ENCODE results near the gene FST.
A peak's percentile ranks its signal among the peaks of the same experiment; 100 is the strongest.

Gene FST

GRCh38 chr5:53481887-53482716 lies 1.7 kb downstream of the FST start:
- H3K27me3 ChIP-seq (ENCODE audit: low read length) = no peaks in the 10 kb centered on the region
- no peaks in the 10 kb centered on the region for H3K9me2 ChIP-seq (replicated peaks; ENCODE audit: insufficient read depth, low read length)
- H3F3A ChIP-seq (ENCODE audit: insufficient read depth) = peaks cover 14% of the 10 kb centered on the region
- no peaks in the 10 kb centered on the region for H3K9me3 ChIP-seq (ENCODE audit: insufficient read depth, low read length)
- H3K4me2 ChIP-seq (ENCODE audit: low read depth, low read length, poor library complexity, severe bottlenecking) = peak overlapping the region; percentile 78
- peak overlapping the region; percentile 71 for H3K27ac ChIP-seq (ENCODE audit: low read depth, low read length)
- H3K79me2 ChIP-seq (ENCODE audit: insufficient read depth, low read length) = no peaks in the 10 kb centered on the region
- no peaks in the 10 kb centered on the region for H4K20me1 ChIP-seq (ENCODE audit: low read depth, low read length)
- peak overlapping the region; percentile 61 for H3K9ac ChIP-seq (ENCODE audit: low read length)
- no peak for TF ChIP-seq EZH2phosphoT487 (conservative IDR thresholded peaks at IDR 0.05; ENCODE audit: low read length)
- TF ChIP-seq CTCF (IDR thresholded peaks at IDR 0.05; ENCODE audit: insufficient read depth, low read length, poor library complexity, severe bottlenecking) = no peak
- H3K36me3 ChIP-seq (ENCODE audit: low read length) = no peaks in the 10 kb centered on the region
- peak overlapping the region; percentile 54 for H3K4me3 ChIP-seq (ENCODE audit: insufficient read depth, low read length, poor library complexity, severe bottlenecking)
- H2AFZ ChIP-seq (ENCODE audit: low read depth, low read length, severe bottlenecking) = peak overlapping the region; percentile 97

- peak overlapping the region; percentile 61 for H3K9ac ChIP-seq (ENCODE audit: low read length)
Measured at GRCh38 chr5:53482717-53483638, 2.5 kb downstream of the FST start.

GRCh38 chr5:53487436-53487835 lies 7.0 kb downstream of the FST start:
- no peak overlapping the region for H3K4me2 ChIP-seq (ENCODE audit: low read depth, low read length, poor library complexity, severe bottlenecking)
- no peak overlapping the region for H2AFZ ChIP-seq (ENCODE audit: low read depth, low read length, severe bottlenecking)
- H3F3A ChIP-seq (ENCODE audit: insufficient read depth) = no peaks in the 10 kb centered on the region
- no peaks in the 10 kb centered on the region for H3K9me2 ChIP-seq (replicated peaks; ENCODE audit: insufficient read depth, low read length)
- no peak overlapping the region for H3K27ac ChIP-seq (ENCODE audit: low read depth, low read length)
- H3K36me3 ChIP-seq (ENCODE audit: low read length) = no peaks in the 10 kb centered on the region
- H3K79me2 ChIP-seq (ENCODE audit: insufficient read depth, low read length) = no peaks in the 10 kb centered on the region
- H3K9me3 ChIP-seq (ENCODE audit: insufficient read depth, low read length) = no peaks in the 10 kb centered on the region
- no peaks in the 10 kb centered on the region for H3K27me3 ChIP-seq (ENCODE audit: low read length)
- H3K9ac ChIP-seq (ENCODE audit: low read length) = no peak overlapping the region
- TF ChIP-seq EZH2phosphoT487 (conservative IDR thresholded peaks at IDR 0.05; ENCODE audit: low read length) (no peak), CTCF (IDR thresholded peaks at IDR 0.05; ENCODE audit: insufficient read depth, low read length, poor library complexity, severe bottlenecking) (no peak)
- no peaks in the 10 kb centered on the region for H4K20me1 ChIP-seq (ENCODE audit: low read depth, low read length)
- no peak overlapping the region for H3K4me3 ChIP-seq (ENCODE audit: insufficient read depth, low read length, poor library complexity, severe bottlenecking)

More at GRCh38 chr5:53482717-53483638, 2.5 kb downstream of the FST start:
- H2AFZ ChIP-seq (ENCODE audit: low read depth, low read length, severe bottlenecking) = peak overlapping the region; percentile 97
- no peaks in the 10 kb centered on the region for H4K20me1 ChIP-seq (ENCODE audit: low read depth, low read length)
- no peaks in the 10 kb centered on the region for H3K79me2 ChIP-seq (ENCODE audit: insufficient read depth, low read length)
- peaks cover 14% of the 10 kb centered on the region for H3F3A ChIP-seq (ENCODE audit: insufficient read depth)
- H3K4me2 ChIP-seq (ENCODE audit: low read depth, low read length, poor library complexity, severe bottlenecking) = peak overlapping the region; percentile 78
- H3K4me3 ChIP-seq (ENCODE audit: insufficient read depth, low read length, poor library complexity, severe bottlenecking) = peak overlapping the region; percentile 54
- TF ChIP-seq EZH2phosphoT487 (conservative IDR thresholded peaks at IDR 0.05; ENCODE audit: low read length) = no peak
- TF ChIP-seq CTCF (IDR thresholded peaks at IDR 0.05; ENCODE audit: insufficient read depth, low read length, poor library complexity, severe bottlenecking) = peak; percentile 55
- H3K9me3 ChIP-seq (ENCODE audit: insufficient read depth, low read length) = no peaks in the 10 kb centered on the region
- H3K9me2 ChIP-seq (replicated peaks; ENCODE audit: insufficient read depth, low read length) = no peaks in the 10 kb centered on the region
- peak overlapping the region; percentile 71 for H3K27ac ChIP-seq (ENCODE audit: low read depth, low read length)
- no peaks in the 10 kb centered on the region for H3K27me3 ChIP-seq (ENCODE audit: low read length)
- H3K36me3 ChIP-seq (ENCODE audit: low read length) = no peaks in the 10 kb centered on the region
